Measurements from ENCODE around the gene LNX1. TPM values are rescaled to one million over a fixed set of nuclear protein-coding genes. Genes with fewer than 3 reads are reported as not detected.

Gene LNX1
- total RNA-seq, 1 experiment from 2014 or later = 1.7 TPM

DNA sequence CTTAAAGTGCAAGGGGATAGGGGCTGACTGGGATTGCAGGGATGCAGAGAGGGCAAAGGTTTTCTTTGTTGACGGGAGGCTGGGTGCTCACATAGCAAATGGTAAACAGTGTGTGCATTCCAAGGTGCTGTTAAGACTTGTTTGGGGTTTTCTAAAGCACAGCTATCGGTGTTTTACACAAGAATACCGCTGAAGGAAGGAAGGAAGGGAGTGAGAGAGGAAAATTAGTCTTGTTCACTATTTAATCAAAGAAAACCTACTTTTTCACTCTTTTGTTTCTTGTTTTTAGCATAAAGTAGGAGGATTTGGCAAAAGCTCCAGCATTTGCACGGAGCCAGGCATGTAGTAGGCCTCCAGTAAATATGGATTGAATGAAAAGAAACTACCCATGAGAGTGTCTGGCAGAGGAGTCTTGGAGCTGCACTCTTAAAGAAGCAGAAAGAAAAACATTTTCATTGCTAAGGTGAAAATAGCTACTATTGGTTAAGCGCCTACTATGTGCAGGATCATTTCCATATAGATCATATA is 114.2 kb downstream of the LNX1 start:
- no peak overlapping the region for H4K5ac ChIP-seq (ENCODE audit: insufficient read length, low read depth, low read length)
- no CpG with 5 or more reads among the region's 5 CpGs for WGBS (ENCODE audit: extremely low coverage, insufficient read length, low lambda C conversion rate)

More for the DNA sequence above, 114.2 kb downstream of the LNX1 start:
- Histone ChIP-seq H2AK5ac (ENCODE audit: insufficient read length, low read length) (no peak overlapping the region), H3K23ac (ENCODE audit: insufficient read length, low read depth, low read length) (no peak overlapping the region), H3K4ac (ENCODE audit: low read depth, low read length) (no peak overlapping the region), H3K27ac (ENCODE audit: insufficient read length, low read depth, low read length) (peak overlapping the region; percentile 57), H3K14ac (ENCODE audit: insufficient read depth, low read length) (no peak overlapping the region), H3K9ac (ENCODE audit: extremely low read depth, insufficient read length, low read length) (no peak overlapping the region), H2BK120ac (ENCODE audit: low read depth, low read length, poor library complexity, severe bottlenecking) (no peak overlapping the region), H3K4me1 (ENCODE audit: insufficient read depth, low read length) (peaks cover 7% of the 10 kb centered on the region), H2BK20ac (ENCODE audit: low read depth, low read length, poor library complexity, severe bottlenecking) (no peak overlapping the region), H3K79me2 (ENCODE audit: insufficient read depth, low read length) (no peaks in the 10 kb centered on the region), H3K27me3 (ENCODE audit: insufficient read depth, low read length) (no peaks in the 10 kb centered on the region), H3T11ph (ENCODE audit: low read length) (no peak overlapping the region), H2BK5ac (ENCODE audit: insufficient read length, low read length) (no peak overlapping the region), H2AFZ (ENCODE audit: low read length) (no peak overlapping the region), H4K20me1 (ENCODE audit: control insufficient read depth, insufficient read depth, insufficient read length) (no peaks in the 10 kb centered on the region), H3K56ac (ENCODE audit: insufficient read length, low read depth, low read length) (no peak overlapping the region), H3K4me2 (ENCODE audit: insufficient read depth, insufficient read length, low read length) (peak overlapping the region; percentile 1), H2BK15ac (ENCODE audit: low read depth, low read length) (no peak overlapping the region), H2BK12ac (ENCODE audit: insufficient read length, low read depth, low read length) (no peak overlapping the region), H4K91ac (ENCODE audit: insufficient read length, low read depth, low read length) (no peak overlapping the region), H3K9me3 (ENCODE audit: control insufficient read depth, low read depth, low read length) (no peaks in the 10 kb centered on the region), H3K23me2 (ENCODE audit: insufficient read length, low read depth, low read length, poor library complexity, severe bottlenecking) (no peaks in the 10 kb centered on the region), H3K18ac (ENCODE audit: insufficient read length, low read depth, low read length) (no peak overlapping the region), H3K79me1 (ENCODE audit: insufficient read depth, low read depth, low read length, poor library complexity, severe bottlenecking) (no peaks in the 10 kb centered on the region), H4K8ac (replicated peaks; ENCODE audit: insufficient read length, low read depth, low read length) (no peak overlapping the region)
- H3K27me3 Mint-ChIP-seq (ENCODE audit: low read depth) = no peaks in the 10 kb centered on the region; the same call in 1 of the 2 replicates
- H3K36me3 Mint-ChIP-seq (ENCODE audit: insufficient read depth in 1 of 3, low read depth in 3 of 3) = peaks cover 0 to 26% (median 8%) of the 10 kb centered on the region in 3 experiments; a peak in 6 of 7 replicates
- peak; percentile 48 for DNase-seq
- peak overlapping the region; percentile 65 to 99 (median 99) for H3K27ac Mint-ChIP-seq
- H3K9me3 Mint-ChIP-seq = peaks cover 0 to under 1% of the 10 kb centered on the region in 2 experiments; a peak in 3 of 5 replicates
- peak overlapping the region; percentile 20 to 63 for H3K4me3 Mint-ChIP-seq
- TF ChIP-seq, protein P1, sequence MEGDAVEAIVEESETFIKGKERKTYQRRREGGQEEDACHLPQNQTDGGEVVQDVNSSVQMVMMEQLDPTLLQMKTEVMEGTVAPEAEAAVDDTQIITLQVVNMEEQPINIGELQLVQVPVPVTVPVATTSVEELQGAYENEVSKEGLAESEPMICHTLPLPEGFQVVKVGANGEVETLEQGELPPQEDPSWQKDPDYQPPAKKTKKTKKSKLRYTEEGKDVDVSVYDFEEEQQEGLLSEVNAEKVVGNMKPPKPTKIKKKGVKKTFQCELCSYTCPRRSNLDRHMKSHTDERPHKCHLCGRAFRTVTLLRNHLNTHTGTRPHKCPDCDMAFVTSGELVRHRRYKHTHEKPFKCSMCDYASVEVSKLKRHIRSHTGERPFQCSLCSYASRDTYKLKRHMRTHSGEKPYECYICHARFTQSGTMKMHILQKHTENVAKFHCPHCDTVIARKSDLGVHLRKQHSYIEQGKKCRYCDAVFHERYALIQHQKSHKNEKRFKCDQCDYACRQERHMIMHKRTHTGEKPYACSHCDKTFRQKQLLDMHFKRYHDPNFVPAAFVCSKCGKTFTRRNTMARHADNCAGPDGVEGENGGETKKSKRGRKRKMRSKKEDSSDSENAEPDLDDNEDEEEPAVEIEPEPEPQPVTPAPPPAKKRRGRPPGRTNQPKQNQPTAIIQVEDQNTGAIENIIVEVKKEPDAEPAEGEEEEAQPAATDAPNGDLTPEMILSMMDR (conservative IDR thresholded peaks at IDR 0.05) = no peak
- H3K4me1 Mint-ChIP-seq = peaks cover 62 to 78% of the 10 kb centered on the region in 2 experiments
